Activated T-helper 1 cell treated with Interleukin-2 at 50 U/mL for 16 hours (primary cell): ENCODE results near the gene PRRT1.
"Not testable (repeated sequence)": the region's sequence is repeated elsewhere in the genome, so short reads cannot be mapped to it uniquely, and the experiment has no call there.

ENCODE experiments used
- DNase-seq: peaks from one replicate; pipeline ENCODE4 v3.0.0-alpha.2; 2020; ENCODE audit warnings: low read depth

PRRT1 gene

GRCh38 chr6:32149932-32150870, 1.5 kb downstream of the PRRT1 start:
- DNase-seq: no peak

GRCh38 chr6:32149092-32149755, 2.5 kb downstream of the PRRT1 start:
- no peak for DNase-seq

GRCh38 chr6:32148289-32149091, 3.2 kb downstream of the PRRT1 start:
- DNase-seq: peak; percentile 41

DNA sequence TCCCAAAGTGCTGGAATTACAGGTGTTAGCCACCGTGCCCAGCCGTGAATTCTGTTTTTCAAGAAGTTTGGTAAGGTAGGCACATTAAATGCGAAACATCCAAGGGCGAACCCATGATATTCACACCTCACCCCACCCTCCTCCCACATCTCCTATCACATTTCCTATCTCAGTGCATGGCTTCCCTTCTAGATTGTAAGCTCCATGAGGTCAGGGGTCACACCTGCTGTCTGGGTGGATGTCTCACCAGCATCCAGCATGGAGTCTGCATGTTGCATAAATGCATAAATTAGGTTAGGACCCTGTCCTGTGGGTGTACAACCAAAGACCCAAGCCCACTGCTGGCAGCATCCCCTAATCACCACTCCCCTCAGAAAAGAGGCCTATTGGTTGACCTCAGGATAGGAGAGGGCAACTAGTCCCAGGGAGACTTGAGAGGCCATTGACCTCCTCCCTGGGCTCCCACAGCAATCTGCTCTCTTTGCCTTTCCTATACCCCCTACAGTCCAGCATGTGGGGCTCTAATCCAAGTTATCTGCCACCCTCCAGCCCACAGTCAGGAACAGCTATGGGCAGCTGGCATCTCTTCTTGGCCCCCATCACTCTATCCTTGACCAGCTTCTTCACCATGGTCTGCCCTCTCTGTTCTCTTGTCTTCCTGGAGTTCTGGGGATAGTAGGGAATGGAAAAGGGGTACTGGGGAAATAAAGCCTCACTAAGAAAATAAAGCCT, 4.2 kb downstream of the PRRT1 start:
- DNase-seq: no peak

DNA sequence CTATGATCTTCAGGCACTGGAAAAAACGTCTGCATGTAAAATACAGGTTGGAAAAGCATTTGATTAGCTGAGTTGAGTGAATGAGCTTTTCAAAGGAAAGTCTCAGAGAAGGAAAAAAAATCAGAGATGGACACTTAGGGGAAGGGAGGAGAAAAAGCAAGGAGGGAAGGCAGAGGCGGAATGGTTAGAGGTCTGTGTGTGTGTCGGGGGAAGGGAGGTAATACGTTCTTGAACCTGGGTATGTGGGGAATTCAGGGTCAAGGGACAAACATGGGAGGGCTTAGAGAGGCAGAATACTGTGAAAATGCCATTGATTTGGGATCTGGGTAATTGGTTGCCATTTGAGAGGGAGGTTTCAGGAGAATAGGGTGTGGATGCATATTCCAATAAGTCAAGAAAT, 5.1 kb downstream of the PRRT1 start:
- no peak for DNase-seq

DNA sequence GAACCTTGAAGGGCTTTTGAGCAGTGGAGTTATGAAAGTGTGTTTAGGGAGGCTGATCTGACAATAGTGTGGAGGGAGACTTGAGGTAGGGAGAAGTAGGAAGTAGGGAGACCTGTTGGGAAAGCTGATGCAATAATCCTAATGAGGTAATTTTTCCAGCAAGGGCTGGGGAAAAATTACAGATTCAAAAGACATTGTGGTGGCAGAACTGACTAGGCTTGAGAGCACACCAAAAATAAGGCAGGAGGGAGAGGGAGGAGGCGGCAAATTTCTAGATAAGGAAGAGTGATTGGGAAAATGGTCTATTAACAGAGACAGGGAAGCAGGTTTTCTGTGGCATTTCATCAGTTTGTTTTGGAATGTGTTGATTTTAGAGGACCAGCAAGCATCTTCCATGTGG, 5.5 kb downstream of the PRRT1 start:
- no peak for DNase-seq

DNA sequence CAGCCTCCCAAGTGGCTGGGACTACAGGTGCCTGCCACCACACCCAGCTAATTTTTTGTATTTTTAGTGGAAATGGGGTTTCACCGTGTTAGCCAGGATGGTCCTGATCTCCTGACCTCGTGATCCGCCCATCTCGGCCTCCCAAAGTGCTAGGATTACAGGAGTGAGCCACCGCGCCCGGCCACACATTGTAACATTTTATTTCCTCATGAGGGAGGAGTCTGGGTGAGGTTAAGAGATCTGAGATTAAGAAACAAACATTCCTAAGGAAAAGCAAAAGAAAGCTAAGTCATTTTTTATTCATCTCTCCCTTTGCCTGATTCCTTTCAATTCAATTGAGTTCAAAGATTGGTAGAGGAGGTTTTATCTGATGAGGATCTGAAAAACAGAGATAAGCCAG, 7.5 kb downstream of the PRRT1 start:
- not testable (repeated sequence) for DNase-seq

- no peak for DNase-seq
Measured at GRCh38 chr6:32140420-32141046, 11.2 kb downstream of the PRRT1 start.

- no peak for DNase-seq
Measured at GRCh38 chr6:32139590-32139989, 12.1 kb downstream of the PRRT1 start.

- no peak for DNase-seq
Measured at GRCh38 chr6:32137454-32137853, 14.3 kb downstream of the PRRT1 start.

DNA sequence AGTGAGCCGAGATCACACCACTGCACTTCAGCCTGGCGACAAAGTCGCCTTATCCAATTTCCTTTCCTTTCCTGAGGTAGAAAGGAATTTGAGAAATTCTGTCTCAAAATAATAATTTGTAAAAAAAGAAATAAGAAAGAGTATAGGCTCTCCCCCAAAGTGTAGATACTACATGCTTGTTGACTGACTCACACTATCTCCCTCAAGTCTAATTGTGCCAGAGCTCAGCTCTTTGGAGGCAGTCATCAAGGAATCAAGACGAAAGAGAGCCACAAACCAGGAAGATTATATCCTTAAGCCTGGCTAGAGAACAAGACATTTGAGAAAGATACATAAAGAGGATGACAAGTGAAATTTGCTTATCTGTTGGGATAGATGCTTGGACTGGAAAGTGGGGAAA, 18.0 kb downstream of the PRRT1 start:
- no peak for DNase-seq

- DNase-seq: no peak
Measured at GRCh38 chr6:32132110-32132509, 19.6 kb downstream of the PRRT1 start.

GRCh38 chr6:32131439-32131948, 20.2 kb downstream of the PRRT1 start:
- DNase-seq: no peak

GRCh38 chr6:32129297-32130088, 22.2 kb downstream of the PRRT1 start:
- DNase-seq: no peak

GRCh38 chr6:32128751-32129296, 22.9 kb downstream of the PRRT1 start:
- DNase-seq: no peak

GRCh38 chr6:32127717-32128592, 23.8 kb downstream of the PRRT1 start, which contains the start of gene ATF6B:
Gene ATF6B, minus strand, starts transcription at chr6:32128246. Its CDS starts 39 bp downstream, at chr6:32128207.
- peak; percentile 93 for DNase-seq

GRCh38 chr6:32127409-32127716, 24.4 kb downstream of the PRRT1 start:
- DNase-seq: no peak

DNA sequence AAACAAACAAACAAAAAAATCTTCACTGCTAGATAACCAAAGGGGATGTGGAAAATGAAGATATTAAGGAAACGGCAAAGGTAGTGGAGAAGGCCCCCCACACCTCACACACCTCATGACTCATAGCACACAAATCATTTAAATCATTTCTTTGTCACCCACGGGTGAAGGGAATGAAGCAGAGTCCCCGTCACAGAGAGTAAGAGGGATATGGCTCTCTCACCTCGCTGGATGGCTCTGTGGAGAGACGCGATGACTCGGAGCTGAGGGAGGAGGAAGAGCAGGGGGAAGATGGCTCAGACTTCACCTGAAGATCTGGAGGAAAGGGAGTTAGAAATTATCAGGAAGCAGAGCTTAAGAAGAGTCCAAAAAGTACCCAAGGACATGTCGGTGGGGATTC, 24.9 kb downstream of the PRRT1 start:
- no peak for DNase-seq

- DNase-seq: no peak
Measured at GRCh38 chr6:32123681-32124080, 28.1 kb downstream of the PRRT1 start.
